Neural progenitor cell (in vitro differentiated cells): ENCODE results near the gene ARHGAP31. TPM values are rescaled to one million over a fixed set of nuclear protein-coding genes. Genes with fewer than 3 reads are reported as not detected.

Experiments used
- DNase-seq: peaks from one replicate; pipeline ENCODE4 v3.0.0-alpha.2; 2016; ENCODE audit warnings: low spot score
- H2AFZ ChIP-seq: fragments of 200-600 bp; sonication (generic); replicated peaks from 2 replicates; pipeline ENCODE4 v1.6.1; 2016; ENCODE audit warnings: antibody characterized with exemption
- H3F3A ChIP-seq: fragments of 200-600 bp; sonication (generic); 2 replicates; pipeline ENCODE4 v1.6.1; 2016; ENCODE audit warnings: antibody characterized with exemption, low read depth
- H3K27ac ChIP-seq: fragments of 200-600 bp; sonication (generic); 2 replicates; pipeline ENCODE4 v1.5.1; 2016; ENCODE audit warnings: mild to moderate bottlenecking
- H3K27me3 ChIP-seq: fragments of 200-600 bp; sonication (generic); 2 replicates; pipeline ENCODE4 v1.6.1; 2016; ENCODE audit warnings: mild to moderate bottlenecking, moderate library complexity
- H3K36me3 ChIP-seq: fragments of 200-600 bp; sonication (generic); 2 replicates; pipeline ENCODE4 v1.5.1; 2016
- H3K4me1 ChIP-seq: fragments of 200-600 bp; sonication (generic); 2 replicates; pipeline ENCODE4 v1.6.1; 2016; ENCODE audit warnings: mixed run types
- H3K4me2 ChIP-seq: fragments of 200-600 bp; sonication (generic); 2 replicates; pipeline ENCODE4 v1.6.1; 2016
- H3K4me3 ChIP-seq: fragments of 200-600 bp; sonication (generic); 2 replicates; pipeline ENCODE4 v1.5.1; 2016
- H3K79me2 ChIP-seq: fragments of 200-600 bp; sonication (generic); 2 replicates; pipeline ENCODE4 v1.6.1; 2016; ENCODE audit warnings: low read depth
- H3K9ac ChIP-seq: fragments of 200-600 bp; sonication (generic); 2 replicates; pipeline ENCODE4 v1.6.1; 2016
- H3K9me3 ChIP-seq: fragments of 200-600 bp; sonication (generic); 2 replicates; pipeline ENCODE4 v1.5.1; 2016; ENCODE audit warnings: low read depth
- H4K20me1 ChIP-seq: fragments of 200-600 bp; sonication (generic); 2 replicates; pipeline ENCODE4 v1.6.1; 2016; ENCODE audit warnings: low read depth
- H3K27ac Mint-ChIP-seq: 3 replicates; pipeline ENCODE4 v1.8.0; 2021; ENCODE audit warnings: mixed read lengths
- H3K27me3 Mint-ChIP-seq: 2 replicates; pipeline ENCODE4 v1.8.0; 2022; ENCODE audit warnings: low read depth, mild to moderate bottlenecking, inconsistent platforms, moderate library complexity, mixed read lengths; ENCODE audit not compliant: insufficient read depth
- H3K36me3 Mint-ChIP-seq: 3 replicates; pipeline ENCODE4 v1.8.0; 2021; ENCODE audit warnings: mixed read lengths
- H3K4me1 Mint-ChIP-seq: 3 replicates; pipeline ENCODE4 v1.8.0; 2021; ENCODE audit warnings: mixed read lengths
- H3K4me3 Mint-ChIP-seq: 3 replicates; pipeline ENCODE4 v1.8.0; 2021; ENCODE audit warnings: mild to moderate bottlenecking, moderate library complexity, mixed read lengths
- H3K9me3 Mint-ChIP-seq: 3 replicates; pipeline ENCODE4 v1.8.0; 2020; ENCODE audit warnings: mixed read lengths
- EZH2 ChIP-seq: fragments of 200-600 bp; sonication (generic); IDR thresholded peaks from 2 replicates; pipeline ENCODE4 v1.6.1; 2017; ENCODE audit warnings: antibody characterized with exemption, mild to moderate bottlenecking, moderate library complexity
- EZH2phosphoT487 ChIP-seq: fragments of 200-600 bp; sonication (generic); IDR thresholded peaks from 2 replicates; pipeline ENCODE4 v1.6.1; 2017; ENCODE audit warnings: antibody characterized with exemption
- total RNA-seq: library from RNA; depleted of rRNA; stranded (reverse); fragments of >200 nt; gene quantifications from 2 replicates; pipeline ENCODE4 v1.2.3, GENCODE V29; 2015; ENCODE audit warnings: low replicate concordance
- TF ChIP-seq, protein P1 (sequence below): fragments of 200-600 bp; sonication (generic); IDR thresholded peaks from 2 replicates; pipeline ENCODE4 v1.5.1; 2017; ENCODE audit warnings: antibody characterized with exemption, mild to moderate bottlenecking

Gene ARHGAP31
- total RNA-seq, 1 donor from 2014 or later = 0.13 TPM

- Mint-ChIP-seq H3K27ac (no peak overlapping the region), H3K27me3 (peaks cover 10% of the 10 kb centered on the region), H3K4me1 (peaks cover 30% of the 10 kb centered on the region), H3K4me3 (no peak overlapping the region), H3K9me3 (peaks cover 4% of the 10 kb centered on the region), H3K36me3 (peaks cover 3% of the 10 kb centered on the region)
- Histone ChIP-seq H3K79me2 (no peaks in the 10 kb centered on the region), H3K9me3 (no peaks in the 10 kb centered on the region), H3K36me3 (no peaks in the 10 kb centered on the region), H3F3A (peaks cover 28% of the 10 kb centered on the region), H3K4me2 (no peak overlapping the region), H4K20me1 (no peaks in the 10 kb centered on the region), H2AFZ (no peak overlapping the region), H3K27ac (no peak overlapping the region), H3K27me3 (no peaks in the 10 kb centered on the region), H3K4me3 (no peak overlapping the region), H3K4me1 (peaks cover 35% of the 10 kb centered on the region), H3K9ac (no peak overlapping the region)
- TF ChIP-seq EZH2 = no peak
- TF ChIP-seq EZH2phosphoT487 = no peak
- TF ChIP-seq, protein P1, sequence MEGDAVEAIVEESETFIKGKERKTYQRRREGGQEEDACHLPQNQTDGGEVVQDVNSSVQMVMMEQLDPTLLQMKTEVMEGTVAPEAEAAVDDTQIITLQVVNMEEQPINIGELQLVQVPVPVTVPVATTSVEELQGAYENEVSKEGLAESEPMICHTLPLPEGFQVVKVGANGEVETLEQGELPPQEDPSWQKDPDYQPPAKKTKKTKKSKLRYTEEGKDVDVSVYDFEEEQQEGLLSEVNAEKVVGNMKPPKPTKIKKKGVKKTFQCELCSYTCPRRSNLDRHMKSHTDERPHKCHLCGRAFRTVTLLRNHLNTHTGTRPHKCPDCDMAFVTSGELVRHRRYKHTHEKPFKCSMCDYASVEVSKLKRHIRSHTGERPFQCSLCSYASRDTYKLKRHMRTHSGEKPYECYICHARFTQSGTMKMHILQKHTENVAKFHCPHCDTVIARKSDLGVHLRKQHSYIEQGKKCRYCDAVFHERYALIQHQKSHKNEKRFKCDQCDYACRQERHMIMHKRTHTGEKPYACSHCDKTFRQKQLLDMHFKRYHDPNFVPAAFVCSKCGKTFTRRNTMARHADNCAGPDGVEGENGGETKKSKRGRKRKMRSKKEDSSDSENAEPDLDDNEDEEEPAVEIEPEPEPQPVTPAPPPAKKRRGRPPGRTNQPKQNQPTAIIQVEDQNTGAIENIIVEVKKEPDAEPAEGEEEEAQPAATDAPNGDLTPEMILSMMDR = no peak
- DNase-seq = no peak
Observed at GRCh38 chr3:119343719-119344118, 49.5 kb downstream of the ARHGAP31 start.

- Mint-ChIP-seq H3K9me3 (peaks cover 4% of the 10 kb centered on the region), H3K27ac (peak overlapping the region; percentile 17), H3K27me3 (peaks cover 10% of the 10 kb centered on the region), H3K4me1 (peaks cover 46% of the 10 kb centered on the region), H3K36me3 (peaks cover 3% of the 10 kb centered on the region), H3K4me3 (no peak overlapping the region)
- no peaks in the 10 kb centered on the region for H3K36me3 ChIP-seq
- H3K79me2 ChIP-seq = no peaks in the 10 kb centered on the region
- no peaks in the 10 kb centered on the region for H3K27me3 ChIP-seq
- H3K27ac ChIP-seq = peak overlapping the region; percentile 34
- H2AFZ ChIP-seq = peak overlapping the region; percentile 45
- no peaks in the 10 kb centered on the region for H4K20me1 ChIP-seq
- no peak overlapping the region for H3K4me3 ChIP-seq
- no peak for DNase-seq
- H3K9ac ChIP-seq = no peak overlapping the region
- H3K4me2 ChIP-seq = peak overlapping the region; percentile 14
- H3K9me3 ChIP-seq = no peaks in the 10 kb centered on the region
- peaks cover 51% of the 10 kb centered on the region for H3F3A ChIP-seq
- TF ChIP-seq EZH2 (no peak), EZH2phosphoT487 (no peak)
- TF ChIP-seq, protein P1 = no peak
- H3K4me1 ChIP-seq = peaks cover 52% of the 10 kb centered on the region
Observed at GRCh38 chr3:119346076-119346496, 51.9 kb downstream of the ARHGAP31 start.

DNA sequence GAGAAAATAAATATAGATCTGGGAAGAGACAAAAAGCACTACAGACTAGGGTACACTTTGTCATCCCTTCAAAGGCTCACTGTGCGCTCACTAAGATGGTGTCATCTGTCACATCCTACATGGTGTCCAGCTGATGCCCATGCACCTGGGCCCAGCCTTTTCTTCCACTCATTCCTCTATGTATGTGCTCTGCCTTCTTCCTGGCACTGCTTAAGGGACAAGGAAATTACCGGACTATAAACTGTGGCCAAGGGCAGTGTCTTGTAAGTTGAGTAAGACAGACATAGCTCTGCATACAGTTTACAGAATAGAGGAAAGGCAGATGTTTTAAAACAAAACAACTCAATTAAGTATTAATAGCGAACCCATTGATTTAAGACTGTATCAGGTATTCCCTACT is 52.9 kb downstream of the ARHGAP31 start:
- H3K4me2 ChIP-seq = no peak overlapping the region
- Mint-ChIP-seq H3K27me3 (peaks cover 10% of the 10 kb centered on the region), H3K4me1 (peaks cover 51% of the 10 kb centered on the region), H3K27ac (no peak overlapping the region), H3K4me3 (no peak overlapping the region), H3K36me3 (peaks cover 5% of the 10 kb centered on the region), H3K9me3 (peaks cover 4% of the 10 kb centered on the region)
- no peak overlapping the region for H3K9ac ChIP-seq
- no peak overlapping the region for H3K27ac ChIP-seq
- H3K79me2 ChIP-seq = no peaks in the 10 kb centered on the region
- H3K4me3 ChIP-seq = no peak overlapping the region
- no peaks in the 10 kb centered on the region for H3K9me3 ChIP-seq
- TF ChIP-seq, protein P1 = no peak
- no peak for TF ChIP-seq EZH2
- no peak for TF ChIP-seq EZH2phosphoT487
- H3K36me3 ChIP-seq = no peaks in the 10 kb centered on the region
- no peak for DNase-seq
- no peak overlapping the region for H2AFZ ChIP-seq
- H4K20me1 ChIP-seq = no peaks in the 10 kb centered on the region
- H3F3A ChIP-seq = peaks cover 61% of the 10 kb centered on the region
- H3K4me1 ChIP-seq = peaks cover 61% of the 10 kb centered on the region
- no peaks in the 10 kb centered on the region for H3K27me3 ChIP-seq
